ENCODE data around the gene SH2D3A. TPM values are rescaled to one million over a fixed set of nuclear protein-coding genes. Genes with fewer than 3 reads are reported as not detected.
"Not testable (repeated sequence)": the region's sequence is repeated elsewhere in the genome, so short reads cannot be mapped to it uniquely, and the experiment has no call there.

The SH2D3A gene
- total RNA-seq, 1 experiment from 2014 or later: 2.2 TPM

DNA sequence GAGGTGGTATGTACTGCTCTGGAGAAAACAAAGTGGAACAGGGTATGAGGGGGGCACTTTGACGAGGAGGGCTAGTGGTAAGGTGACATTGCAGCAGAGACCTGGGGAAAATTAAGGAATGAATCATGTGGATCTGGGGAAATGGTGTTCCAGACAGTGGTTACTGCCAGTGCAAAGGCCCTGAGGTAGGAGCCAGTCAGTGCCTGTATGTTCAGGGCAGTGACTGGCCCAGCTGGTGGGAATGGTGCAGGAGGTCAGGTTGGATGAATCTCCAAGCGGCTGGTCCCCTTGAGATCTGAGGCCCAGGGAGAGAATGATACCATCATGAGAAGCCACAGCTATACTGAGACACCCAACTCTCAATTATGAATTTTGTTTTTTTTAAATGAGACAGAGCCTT, 10.2 kb upstream of the SH2D3A start:
- CTCF ChIA-PET: no interaction called here
- ATAC-seq: no peak
- in situ Hi-C loops (cut with HindIII; ENCODE audit: low pct_unique_long_range_greater_than_20kb, low sequenced_read_pairs): no loop called here
- no peak for DNase-seq (ENCODE audit: low read depth, low spot score)
- Histone ChIP-seq H3K36me3 (ENCODE audit: control insufficient read depth, insufficient read depth, low read length) (no peaks in the 10 kb centered on the region), H3K4me1 (ENCODE audit: control insufficient read depth, insufficient read depth, low read length) (no peaks in the 10 kb centered on the region), H3K4me3 (ENCODE audit: low read depth in 2 of 2, low read length in 2 of 2) (no peak overlapping the region), H3K27ac (ENCODE audit: low read length) (no peak overlapping the region), H3K9me3 (ENCODE audit: control insufficient read depth, insufficient read depth, low read depth, low read length) (no peaks in the 10 kb centered on the region), H3K27me3 (ENCODE audit: control insufficient read depth, insufficient read depth, low read length) (no peaks in the 10 kb centered on the region)
- intact Hi-C loops (cut with micrococcal nuclease; ENCODE audit: unreplicated experiment): no loop called here
- no TSS peak for BruUV-seq (replicated peaks)
- TF ChIP-seq, protein P1, sequence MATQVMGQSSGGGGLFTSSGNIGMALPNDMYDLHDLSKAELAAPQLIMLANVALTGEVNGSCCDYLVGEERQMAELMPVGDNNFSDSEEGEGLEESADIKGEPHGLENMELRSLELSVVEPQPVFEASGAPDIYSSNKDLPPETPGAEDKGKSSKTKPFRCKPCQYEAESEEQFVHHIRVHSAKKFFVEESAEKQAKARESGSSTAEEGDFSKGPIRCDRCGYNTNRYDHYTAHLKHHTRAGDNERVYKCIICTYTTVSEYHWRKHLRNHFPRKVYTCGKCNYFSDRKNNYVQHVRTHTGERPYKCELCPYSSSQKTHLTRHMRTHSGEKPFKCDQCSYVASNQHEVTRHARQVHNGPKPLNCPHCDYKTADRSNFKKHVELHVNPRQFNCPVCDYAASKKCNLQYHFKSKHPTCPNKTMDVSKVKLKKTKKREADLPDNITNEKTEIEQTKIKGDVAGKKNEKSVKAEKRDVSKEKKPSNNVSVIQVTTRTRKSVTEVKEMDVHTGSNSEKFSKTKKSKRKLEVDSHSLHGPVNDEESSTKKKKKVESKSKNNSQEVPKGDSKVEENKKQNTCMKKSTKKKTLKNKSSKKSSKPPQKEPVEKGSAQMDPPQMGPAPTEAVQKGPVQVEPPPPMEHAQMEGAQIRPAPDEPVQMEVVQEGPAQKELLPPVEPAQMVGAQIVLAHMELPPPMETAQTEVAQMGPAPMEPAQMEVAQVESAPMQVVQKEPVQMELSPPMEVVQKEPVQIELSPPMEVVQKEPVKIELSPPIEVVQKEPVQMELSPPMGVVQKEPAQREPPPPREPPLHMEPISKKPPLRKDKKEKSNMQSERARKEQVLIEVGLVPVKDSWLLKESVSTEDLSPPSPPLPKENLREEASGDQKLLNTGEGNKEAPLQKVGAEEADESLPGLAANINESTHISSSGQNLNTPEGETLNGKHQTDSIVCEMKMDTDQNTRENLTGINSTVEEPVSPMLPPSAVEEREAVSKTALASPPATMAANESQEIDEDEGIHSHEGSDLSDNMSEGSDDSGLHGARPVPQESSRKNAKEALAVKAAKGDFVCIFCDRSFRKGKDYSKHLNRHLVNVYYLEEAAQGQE (IDR thresholded peaks at IDR 0.05; ENCODE audit: insufficient read depth in 1 of 2, low read depth in 2 of 2, low read length in 1 of 2): no peak
- POLR2A ChIA-PET: no interaction called here

DNA sequence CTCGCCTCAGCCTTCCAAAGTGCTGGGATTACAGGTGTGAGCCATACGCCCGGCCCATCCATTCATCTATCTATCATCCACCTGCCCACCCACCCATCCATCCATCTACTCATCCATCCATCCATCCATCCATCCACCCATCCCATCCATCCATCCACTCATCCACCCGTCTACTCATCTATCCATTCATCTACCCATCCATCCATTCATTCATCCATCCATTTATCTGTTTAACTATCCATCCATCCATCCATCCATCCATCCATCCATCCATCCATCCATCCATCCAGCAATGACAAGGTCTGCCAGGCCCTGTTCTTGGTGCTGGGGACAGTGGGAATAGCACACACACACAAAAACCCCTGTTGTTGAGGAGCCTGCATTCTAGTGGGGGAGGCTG, 9.8 kb upstream of the SH2D3A start:
- no peaks in the 10 kb centered on the region for H3K36me3 ChIP-seq (ENCODE audit: control insufficient read depth, insufficient read depth, low read length)
- POLR2A ChIA-PET: no interaction called here

DNA sequence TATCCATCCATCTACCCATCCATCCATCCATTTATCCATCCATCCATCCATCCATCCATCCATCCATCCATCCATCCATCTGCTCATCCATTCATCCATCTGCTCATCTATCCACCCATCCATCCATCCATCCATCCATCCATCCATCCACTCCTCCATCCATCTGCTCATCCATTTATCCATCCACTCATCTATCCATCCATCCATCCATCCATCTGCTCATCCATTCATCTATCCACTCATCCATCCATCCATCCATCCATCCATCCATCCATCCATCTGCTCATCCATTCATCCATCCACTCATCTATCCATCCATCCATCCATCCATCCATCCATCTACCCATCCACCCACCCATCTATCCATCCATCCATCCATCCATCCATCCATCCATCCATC, 8.8 kb upstream of the SH2D3A start:
- H3K4me3 ChIP-seq (ENCODE audit: low read depth in 2 of 2, low read length in 2 of 2); H3K27me3 ChIP-seq (ENCODE audit: control insufficient read depth, insufficient read depth, low read length); ATAC-seq; H3K9me3 ChIP-seq (ENCODE audit: control insufficient read depth, insufficient read depth, low read depth, low read length); intact Hi-C loops (cut with micrococcal nuclease; ENCODE audit: unreplicated experiment); H3K36me3 ChIP-seq (ENCODE audit: control insufficient read depth, insufficient read depth, low read length); DNase-seq (ENCODE audit: low read depth, low spot score); H3K27ac ChIP-seq (ENCODE audit: low read length); POLR2A ChIA-PET; H3K4me1 ChIP-seq (ENCODE audit: control insufficient read depth, insufficient read depth, low read length); in situ Hi-C loops (cut with HindIII; ENCODE audit: low pct_unique_long_range_greater_than_20kb, low sequenced_read_pairs); BruUV-seq (replicated peaks): not testable (repeated sequence)
- CTCF ChIA-PET: interaction anchor here (0.6 kb wide), 1 partner anchor 68 kb away, joined by 5 read pairs; no protein-coding TSS in a partner anchor

More for the DNA sequence above, 9.8 kb upstream of the SH2D3A start:
- Histone ChIP-seq H3K9me3 (ENCODE audit: control insufficient read depth, insufficient read depth, low read depth, low read length) (no peaks in the 10 kb centered on the region), H3K4me1 (ENCODE audit: control insufficient read depth, insufficient read depth, low read length) (no peaks in the 10 kb centered on the region), H3K27me3 (ENCODE audit: control insufficient read depth, insufficient read depth, low read length) (no peaks in the 10 kb centered on the region), H3K27ac (ENCODE audit: low read length) (no peak overlapping the region), H3K4me3 (ENCODE audit: low read depth in 2 of 2, low read length in 2 of 2) (no peak overlapping the region)
- in situ Hi-C loops (cut with HindIII; ENCODE audit: low pct_unique_long_range_greater_than_20kb, low sequenced_read_pairs): no loop called here
- no peak for DNase-seq (ENCODE audit: low read depth, low spot score)
- ATAC-seq: no peak
- no TSS peak for BruUV-seq (replicated peaks)
- CTCF ChIA-PET: no interaction called here
- TF ChIP-seq, protein P1 (IDR thresholded peaks at IDR 0.05; ENCODE audit: insufficient read depth in 1 of 2, low read depth in 2 of 2, low read length in 1 of 2): no peak
- TF ChIP-seq POLR2AphosphoS5 (IDR thresholded peaks at IDR 0.05; ENCODE audit: low read depth, low read length): no peak
- TF ChIP-seq TCF7L2 (IDR thresholded peaks at IDR 0.05; ENCODE audit: low read depth, low read length): no peak
- TF ChIP-seq, protein P2, sequence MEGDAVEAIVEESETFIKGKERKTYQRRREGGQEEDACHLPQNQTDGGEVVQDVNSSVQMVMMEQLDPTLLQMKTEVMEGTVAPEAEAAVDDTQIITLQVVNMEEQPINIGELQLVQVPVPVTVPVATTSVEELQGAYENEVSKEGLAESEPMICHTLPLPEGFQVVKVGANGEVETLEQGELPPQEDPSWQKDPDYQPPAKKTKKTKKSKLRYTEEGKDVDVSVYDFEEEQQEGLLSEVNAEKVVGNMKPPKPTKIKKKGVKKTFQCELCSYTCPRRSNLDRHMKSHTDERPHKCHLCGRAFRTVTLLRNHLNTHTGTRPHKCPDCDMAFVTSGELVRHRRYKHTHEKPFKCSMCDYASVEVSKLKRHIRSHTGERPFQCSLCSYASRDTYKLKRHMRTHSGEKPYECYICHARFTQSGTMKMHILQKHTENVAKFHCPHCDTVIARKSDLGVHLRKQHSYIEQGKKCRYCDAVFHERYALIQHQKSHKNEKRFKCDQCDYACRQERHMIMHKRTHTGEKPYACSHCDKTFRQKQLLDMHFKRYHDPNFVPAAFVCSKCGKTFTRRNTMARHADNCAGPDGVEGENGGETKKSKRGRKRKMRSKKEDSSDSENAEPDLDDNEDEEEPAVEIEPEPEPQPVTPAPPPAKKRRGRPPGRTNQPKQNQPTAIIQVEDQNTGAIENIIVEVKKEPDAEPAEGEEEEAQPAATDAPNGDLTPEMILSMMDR (IDR thresholded peaks at IDR 0.05): no peak
- TF ChIP-seq SIN3A (IDR thresholded peaks at IDR 0.05; ENCODE audit: borderline replicate concordance, insufficient read depth, low read depth, low read length): no peak
- intact Hi-C loops (cut with micrococcal nuclease; ENCODE audit: unreplicated experiment): no loop called here
